H9 (cell line): Measurements from ENCODE around the gene PTGFRN. TPM values are rescaled to one million over a fixed set of nuclear protein-coding genes. Genes with fewer than 3 reads are reported as not detected.

Experiments
- DNase-seq: peaks from one replicate; pipeline ENCODE4 v3.0.0-alpha.2; 2017
- H2AFZ ChIP-seq: one replicate; pipeline ENCODE4 v1.6.1; 2013; ENCODE audit warnings: mild to moderate bottlenecking, low read length, control low read depth, moderate library complexity
- H2AK5ac ChIP-seq: 2 replicates; pipeline ENCODE4 v1.6.1; 2013; ENCODE audit warnings: low read length, control low read depth, mixed read lengths; ENCODE audit not compliant: insufficient read length
- H2BK120ac ChIP-seq: one replicate; pipeline ENCODE4 v1.6.1; 2013; ENCODE audit warnings: low read depth, mild to moderate bottlenecking, low read length, control low read depth, inconsistent platforms; ENCODE audit not compliant: poor library complexity, severe bottlenecking
- H2BK12ac ChIP-seq: 2 replicates; pipeline ENCODE4 v1.6.1; 2013; ENCODE audit warnings: low read length, control low read depth, mixed read lengths, low read depth; ENCODE audit not compliant: insufficient read length
- H2BK15ac ChIP-seq: 2 replicates; pipeline ENCODE4 v1.6.1; 2013; ENCODE audit warnings: low read depth, low read length, control low read depth
- H2BK20ac ChIP-seq: one replicate; pipeline ENCODE4 v1.6.1; 2013; ENCODE audit warnings: low read depth, mild to moderate bottlenecking, low read length, control low read depth, inconsistent platforms; ENCODE audit not compliant: poor library complexity, severe bottlenecking
- H2BK5ac ChIP-seq: 2 replicates; pipeline ENCODE4 v1.6.1; 2013; ENCODE audit warnings: low read length, control low read depth, mixed read lengths; ENCODE audit not compliant: insufficient read length
- H3K14ac ChIP-seq: 2 replicates; pipeline ENCODE4 v1.6.1; 2013; ENCODE audit warnings: low read length, control low read depth; ENCODE audit not compliant: insufficient read depth
- H3K18ac ChIP-seq: 2 replicates; pipeline ENCODE4 v1.6.1; 2013; ENCODE audit warnings: low read depth, mild to moderate bottlenecking, mixed read lengths, low read length, control low read depth; ENCODE audit not compliant: insufficient read length
- H3K23ac ChIP-seq: 2 replicates; pipeline ENCODE4 v1.6.1; 2013; ENCODE audit warnings: low read length, control low read depth, mixed read lengths, low read depth; ENCODE audit not compliant: insufficient read length
- H3K23me2 ChIP-seq: 2 replicates; pipeline ENCODE4 v1.6.1; 2013; ENCODE audit warnings: low read depth, mild to moderate bottlenecking, mixed read lengths, low read length, control low read depth; ENCODE audit not compliant: insufficient read length, poor library complexity, severe bottlenecking
- H3K27ac ChIP-seq: 2 replicates; pipeline ENCODE4 v1.5.1; 2013; ENCODE audit warnings: low read length, control low read depth, mixed read lengths, low read depth; ENCODE audit not compliant: insufficient read length
- H3K27me3 ChIP-seq: 2 replicates; pipeline ENCODE4 v1.6.1; 2013; ENCODE audit warnings: low read length, control low read depth, inconsistent platforms; ENCODE audit not compliant: insufficient read depth
- H3K4ac ChIP-seq: 2 replicates; pipeline ENCODE4 v1.6.1; 2013; ENCODE audit warnings: low read depth, mild to moderate bottlenecking, control low read depth, inconsistent platforms, low read length, moderate library complexity
- H3K4me1 ChIP-seq: 2 replicates; pipeline ENCODE4 v1.6.1; 2013; ENCODE audit warnings: low read length, control low read depth, inconsistent platforms; ENCODE audit not compliant: insufficient read depth
- H3K4me2 ChIP-seq: 2 replicates; pipeline ENCODE4 v1.6.1; 2013; ENCODE audit warnings: low read length, control low read depth, mixed read lengths; ENCODE audit not compliant: insufficient read length, insufficient read depth
- H3K56ac ChIP-seq: 2 replicates; pipeline ENCODE4 v1.6.1; 2013; ENCODE audit warnings: low read depth, mild to moderate bottlenecking, mixed read lengths, low read length, control low read depth; ENCODE audit not compliant: insufficient read length
- H3K79me1 ChIP-seq: 2 replicates; pipeline ENCODE4 v1.6.1; 2013; ENCODE audit warnings: low read depth, mild to moderate bottlenecking, moderate library complexity, low read length, control low read depth, inconsistent platforms; ENCODE audit not compliant: insufficient read depth, poor library complexity, severe bottlenecking
- H3K79me2 ChIP-seq: 2 replicates; pipeline ENCODE4 v1.6.1; 2013; ENCODE audit warnings: low read length, control low read depth, inconsistent platforms; ENCODE audit not compliant: insufficient read depth
- H3K9ac ChIP-seq: 2 replicates; pipeline ENCODE4 v1.6.1; 2013; ENCODE audit warnings: low read length, control low read depth, mixed read lengths; ENCODE audit not compliant: insufficient read length; ENCODE audit errors: extremely low read depth
- H3K9me3 ChIP-seq: one replicate; pipeline ENCODE4 v1.6.1; 2013; ENCODE audit warnings: low read depth, low read length, inconsistent platforms; ENCODE audit not compliant: control insufficient read depth
- H3T11ph ChIP-seq: one replicate; pipeline ENCODE4 v1.6.1; 2013; ENCODE audit warnings: mild to moderate bottlenecking, low read length, control low read depth, inconsistent platforms
- H4K20me1 ChIP-seq: one replicate; pipeline ENCODE4 v1.6.1; 2013; ENCODE audit not compliant: control insufficient read depth, insufficient read length, insufficient read depth
- H4K5ac ChIP-seq: 2 replicates; pipeline ENCODE4 v1.6.1; 2013; ENCODE audit warnings: low read depth, mild to moderate bottlenecking, mixed read lengths, low read length, control low read depth; ENCODE audit not compliant: insufficient read length
- H4K8ac ChIP-seq: replicated peaks from 2 replicates; pipeline ENCODE4 v1.6.1; 2013; ENCODE audit warnings: low read length, control low read depth, mixed read lengths, low read depth; ENCODE audit not compliant: insufficient read length
- H4K91ac ChIP-seq: 2 replicates; pipeline ENCODE4 v1.6.1; 2013; ENCODE audit warnings: low read depth, mild to moderate bottlenecking, moderate library complexity, mixed read lengths, low read length, control low read depth; ENCODE audit not compliant: insufficient read length
- H3K27ac Mint-ChIP-seq, 3 experiments: 2 replicates in 2 of 3; 3 replicates in 1 of 3; pipeline ENCODE4 v1.8.0; 2020 to 2021; ENCODE audit warnings: mixed read lengths in 3 of 3, mild to moderate bottlenecking in 1 of 3, moderate library complexity in 1 of 3
- H3K27me3 Mint-ChIP-seq: 2 replicates; pipeline ENCODE4 v1.8.0; 2021; ENCODE audit warnings: low read depth, mild to moderate bottlenecking, moderate library complexity, mixed read lengths
- H3K36me3 Mint-ChIP-seq, 3 experiments: 2 replicates in 2 of 3; 3 replicates in 1 of 3; pipeline ENCODE4 v1.8.0; 2020 to 2021; ENCODE audit warnings: low read depth in 3 of 3, mixed read lengths in 3 of 3; ENCODE audit not compliant: insufficient read depth in 1 of 3
- H3K4me1 Mint-ChIP-seq, 2 experiments: 2 replicates each; pipeline ENCODE4 v1.8.0; 2020; ENCODE audit warnings: mixed read lengths in 2 of 2
- H3K4me3 Mint-ChIP-seq, 2 experiments: 2 replicates in 1 of 2; 3 replicates in 1 of 2; pipeline ENCODE4 v1.8.0; 2020 to 2021; ENCODE audit warnings: mild to moderate bottlenecking in 2 of 2, mixed read lengths in 2 of 2, moderate library complexity in 1 of 2
- H3K9me3 Mint-ChIP-seq, 2 experiments: 2 replicates in 1 of 2; 3 replicates in 1 of 2; pipeline ENCODE4 v1.8.0; 2020; ENCODE audit warnings: mild to moderate bottlenecking in 2 of 2, mixed read lengths in 2 of 2, moderate library complexity in 1 of 2
- CTCF ChIP-seq: fragments of 200-600 bp; sonication (generic); conservative IDR thresholded peaks from 3 replicates; pipeline ENCODE4 v1.8.0; 2021; ENCODE audit warnings: antibody characterized with exemption, mild to moderate bottlenecking
- WGBS: extraction: QIAGEN DNeasy Blood & Tissue Kit; methylation state at CpG from one replicate; pipeline ENCODE4 v1.1.7; 2013; ENCODE audit warnings: missing lambda C conversion rate, low lambda C conversion rate, mixed read lengths; ENCODE audit not compliant: insufficient read length; ENCODE audit errors: extremely low coverage; 5-methylcytosine and 5-hydroxymethylcytosine counted together
- total RNA-seq: library from RNA; stranded (reverse); gene quantifications from 2 replicates; pipeline ENCODE4 v1.2.1, GENCODE V29; 2021

Gene PTGFRN
- total RNA-seq, 1 experiment from 2014 or later = 26.3 TPM

- Histone ChIP-seq H3K9me3 (no peaks in the 10 kb centered on the region), H3K4me1 (no peaks in the 10 kb centered on the region), H3K27me3 (no peaks in the 10 kb centered on the region), H2AFZ (no peak overlapping the region), H3K18ac (no peak overlapping the region), H3T11ph (no peak overlapping the region), H2BK20ac (no peak overlapping the region), H3K4ac (no peak overlapping the region), H2BK5ac (no peak overlapping the region), H4K5ac (no peak overlapping the region), H3K27ac (no peak overlapping the region), H3K9ac (no peak overlapping the region), H2BK15ac (no peak overlapping the region), H3K14ac (no peak overlapping the region), H4K91ac (no peak overlapping the region), H4K8ac (no peak overlapping the region), H3K23me2 (no peaks in the 10 kb centered on the region), H3K79me1 (no peaks in the 10 kb centered on the region), H3K56ac (no peak overlapping the region), H3K23ac (no peak overlapping the region), H2BK12ac (no peak overlapping the region), H2BK120ac (no peak overlapping the region), H3K79me2 (no peaks in the 10 kb centered on the region), H3K4me2 (no peak overlapping the region), H2AK5ac (no peak overlapping the region), H4K20me1 (no peaks in the 10 kb centered on the region)
- no peak overlapping the region for H3K27ac Mint-ChIP-seq
- H3K27me3 Mint-ChIP-seq = no peaks in the 10 kb centered on the region
- no peaks in the 10 kb centered on the region for H3K9me3 Mint-ChIP-seq
- no peak for DNase-seq
- TF ChIP-seq CTCF = no peak
- no peaks in the 10 kb centered on the region for H3K4me1 Mint-ChIP-seq
- H3K36me3 Mint-ChIP-seq = no peaks in the 10 kb centered on the region
- no peak overlapping the region for H3K4me3 Mint-ChIP-seq
- no CpG with 5 or more reads among the region's 3 CpGs for WGBS
These were observed 41.3 kb upstream of the PTGFRN start for GRCh38 chr1:116868385-116868784.
